Endothelial cell of umbilical vein (primary cell): Measurements from ENCODE around the gene ATP4A. TPM values are rescaled to one million over a fixed set of nuclear protein-coding genes. Genes with fewer than 3 reads are reported as not detected.

ENCODE experiments used
- BruUV-seq: library from RNA; stranded (reverse); fragments of 400-500 nt; replicated peaks from 2 replicates; lab custom pipeline; 2021; lab: Mats Ljungman, UMichigan
- CTCF ChIA-PET: fragments of 300-600, 350-600 bp; sonication (Branson Sonifier 250); formaldehyde crosslinking; loops from one replicate; lab custom pipeline; 2021; ENCODE audit warnings: antibody characterized with exemption, inconsistent platforms; lab: Charles Lee
- POLR2A ChIA-PET: fragments of 300-600, 350-600 bp; sonication (Branson Sonifier 250); formaldehyde crosslinking; loops from one replicate; lab custom pipeline; 2021; ENCODE audit warnings: antibody characterized with exemption, inconsistent platforms; lab: Charles Lee
- DNase-seq: peaks from one replicate; pipeline ENCODE4 v3.0.0-alpha.2; 2011; ENCODE audit warnings: low read depth, low spot score
- FAIRE-seq: peaks from 2 replicates; lab custom pipeline; 2011; peaks lifted over from hg19 to GRCh38; lab: Jason Lieb, UNC
- H2AFZ ChIP-seq: 2 replicates; pipeline ENCODE4 v1.6.0; 2012; ENCODE audit warnings: low read depth, low read length, control low read depth, inconsistent platforms
- H3K27ac ChIP-seq: 2 replicates; pipeline ENCODE4 v1.5.1; 2011; ENCODE audit warnings: low read depth, mild to moderate bottlenecking, control low read depth, low read length, moderate library complexity; ENCODE audit not compliant: insufficient read depth
- H3K27me3 ChIP-seq, 2 experiments: 2 replicates each; pipeline versions ENCODE4 v1.6.0 to v1.6.1; 2011; ENCODE audit warnings: low read length in 2 of 2, mixed read lengths in 1 of 2; ENCODE audit not compliant: control insufficient read depth in 2 of 2, insufficient read depth in 2 of 2
- H3K36me3 ChIP-seq, 2 experiments: 2 replicates in 1 of 2; 3 replicates in 1 of 2; pipeline ENCODE4 v1.5.1; 2011; ENCODE audit warnings: low read length in 2 of 2, mild to moderate bottlenecking in 1 of 2, moderate library complexity in 1 of 2; ENCODE audit not compliant: control insufficient read depth in 2 of 2, insufficient read depth in 2 of 2; ENCODE audit errors: extremely low read depth in 1 of 2
- H3K4me1 ChIP-seq: 3 replicates; pipeline ENCODE4 v1.5.1; 2011; ENCODE audit warnings: mild to moderate bottlenecking, low read length; ENCODE audit not compliant: control insufficient read depth, insufficient read depth; ENCODE audit errors: extremely low read depth
- H3K4me2 ChIP-seq: 2 replicates; pipeline ENCODE4 v1.6.1; 2011; ENCODE audit warnings: low read length, control low read depth, mixed read lengths; ENCODE audit not compliant: insufficient read depth
- H3K4me3 ChIP-seq, 3 experiments: fragments of 200-600 bp in 1 of 3; sonication (generic), shearing (Covaris generic) in 1 of 3; replicated peaks in 1 of 3; 2 replicates each; pipeline ENCODE4 v1.5.1; 2011 to 2016; ENCODE audit warnings: control low read depth in 3 of 3, low read length in 3 of 3, mild to moderate bottlenecking in 2 of 3, inconsistent platforms in 1 of 3, low read depth in 1 of 3, moderate library complexity in 1 of 3; ENCODE audit not compliant: insufficient read depth in 1 of 3
- H3K79me2 ChIP-seq: 2 replicates; pipeline ENCODE4 v1.6.0; 2012; ENCODE audit warnings: low read length, inconsistent platforms; ENCODE audit not compliant: control insufficient read depth, insufficient read depth
- H3K9ac ChIP-seq: replicated peaks from 2 replicates; pipeline ENCODE3; 2011; ENCODE audit warnings: low read length, control low read depth; ENCODE audit not compliant: insufficient read depth; ENCODE audit errors: extremely low read depth
- H3K9me1 ChIP-seq: replicated peaks from 3 replicates; pipeline ENCODE4 v1.6.0; 2011; ENCODE audit warnings: mild to moderate bottlenecking, low read length; ENCODE audit not compliant: control insufficient read depth, insufficient read depth; ENCODE audit errors: extremely low read depth
- H3K9me3 ChIP-seq: replicated peaks from 2 replicates; pipeline ENCODE4 v1.5.1; 2012; ENCODE audit warnings: low read length, inconsistent platforms; ENCODE audit not compliant: control insufficient read depth, insufficient read depth
- H4K20me1 ChIP-seq: replicated peaks from 2 replicates; pipeline ENCODE3; 2011; ENCODE audit warnings: mild to moderate bottlenecking, low read length; ENCODE audit not compliant: control insufficient read depth, insufficient read depth; ENCODE audit errors: extremely low read depth
- EZH2 ChIP-seq: IDR thresholded peaks from 2 replicates; pipeline ENCODE4 v1.6.1; 2012; ENCODE audit warnings: borderline replicate concordance, low read depth, mild to moderate bottlenecking, moderate library complexity, low read length, inconsistent platforms; ENCODE audit not compliant: severe bottlenecking
- FOS ChIP-seq: IDR thresholded peaks from 2 replicates; pipeline ENCODE4 v1.6.1; 2011; ENCODE audit warnings: mild to moderate bottlenecking, low read length, moderate library complexity, borderline replicate concordance; ENCODE audit not compliant: insufficient read depth
- GATA2 ChIP-seq: IDR thresholded peaks from 2 replicates; pipeline ENCODE4 v1.7.0; 2011; ENCODE audit warnings: low read depth, mild to moderate bottlenecking, moderate library complexity, mixed read lengths, low read length; ENCODE audit not compliant: insufficient read length, insufficient read depth
- JUN ChIP-seq: IDR thresholded peaks from 2 replicates; pipeline ENCODE4 v1.6.1; 2011; ENCODE audit warnings: borderline replicate concordance, low read depth; ENCODE audit not compliant: insufficient read length, insufficient read depth
- MYC ChIP-seq: IDR thresholded peaks from one replicate; pipeline ENCODE4 v1.6.1; 2011; ENCODE audit warnings: mild to moderate bottlenecking, low read depth, low read length
- POLR2A ChIP-seq: IDR thresholded peaks from 2 replicates; pipeline ENCODE4 v1.6.1; 2012; ENCODE audit warnings: low read depth, mild to moderate bottlenecking, control low read depth, low read length
- POLR2AphosphoS5 ChIP-seq: IDR thresholded peaks from 2 replicates; pipeline ENCODE4 v1.6.1; 2012; ENCODE audit warnings: low read depth, mild to moderate bottlenecking, control low read depth, low read length, moderate library complexity; ENCODE audit not compliant: insufficient read depth
- dilution Hi-C: fragments of 300-500 bp; cut with MboI; formaldehyde crosslinking; loops from one replicate; pipeline ENCODE4 v1.15.0; 2019; ENCODE audit warnings: low sequenced_read_pairs; ENCODE audit not compliant: extremely low pct_ligation_motif_present
- intact Hi-C: fragments of 100-400 bp; cut with micrococcal nuclease; formaldehyde crosslinking; loops from one replicate; pipeline ENCODE4 v1.10.0; 2022
- polyA plus RNA-seq, 4 experiments: library from polyadenylated mRNA; depleted of rRNA in 3 of 4; stranded (reverse) in 3 of 4; unstranded in 1 of 4; fragments of >200 nt; gene quantifications; 2 replicates each; pipeline versions ENCODE4 v1.2.1 to v1.2.3, GENCODE V29; 2011 to 2012; ENCODE audit warnings: missing spikeins in 1 of 4
- total RNA-seq: library from RNA; stranded (reverse); gene quantifications from 2 replicates; pipeline ENCODE4 v1.2.3, GENCODE V29; 2021
- TF ChIP-seq, protein P1 (sequence below): IDR thresholded peaks from 2 replicates; pipeline ENCODE4 v1.6.1; 2011; ENCODE audit not compliant: insufficient read depth, insufficient read length
- TF ChIP-seq, protein P2 (sequence below), 2 donors: IDR thresholded peaks; 1 replicate in 1 of 2; 2 replicates in 1 of 2; pipeline ENCODE4 v1.5.1; 2011; ENCODE audit warnings: low read length in 2 of 2, mild to moderate bottlenecking in 2 of 2, moderate library complexity in 2 of 2, control low read depth in 1 of 2, inconsistent platforms in 1 of 2, low read depth in 1 of 2; ENCODE audit not compliant: insufficient read depth in 1 of 2; ENCODE audit errors: extremely low read depth in 1 of 2

The ATP4A gene
- total and polyA plus RNA-seq, 2 donors (not counting 3 experiments of a cell fraction or from before 2014, with no cell fraction given), result not detected

DNA sequence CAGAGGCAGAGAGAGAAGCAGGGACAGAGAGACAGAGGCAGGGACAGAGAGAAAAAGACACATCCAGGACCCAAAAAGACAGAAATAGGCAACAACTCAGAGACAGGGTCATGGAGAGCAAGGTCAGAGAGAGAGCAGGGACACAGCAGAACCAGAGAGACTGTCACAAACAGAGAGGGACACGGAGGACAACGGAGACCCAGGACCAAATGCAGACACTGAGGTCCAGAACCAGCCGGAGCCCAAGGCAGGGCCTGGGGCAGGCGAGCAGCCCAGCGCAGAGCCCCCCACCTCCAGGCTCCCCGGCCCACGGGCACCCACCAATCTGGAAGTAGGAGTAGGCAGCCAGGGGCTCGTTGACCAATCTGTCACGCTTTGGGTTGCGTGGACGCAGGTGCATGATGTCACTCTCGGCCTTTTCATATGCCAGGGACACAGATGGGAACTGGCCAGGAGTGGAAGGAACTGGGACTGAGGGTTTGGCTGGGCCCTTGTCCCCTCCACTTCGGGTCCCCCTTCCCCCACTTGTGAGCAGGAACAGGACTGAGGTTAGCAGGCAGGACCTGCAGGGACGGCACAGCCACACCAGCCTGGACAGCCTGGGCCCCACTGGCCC lies 10.0 kb downstream of the ATP4A start:
- Histone ChIP-seq H3K27ac (no peak overlapping the region), H3K27me3 (no peaks in the 10 kb centered on the region), H3K4me1 (no peaks in the 10 kb centered on the region), H3K9me1 (no peaks in the 10 kb centered on the region), H3K36me3 (no peaks in the 10 kb centered on the region), H3K79me2 (no peaks in the 10 kb centered on the region), H3K4me2 (no peak overlapping the region), H3K4me3 (no peak overlapping the region), H3K9me3 (no peaks in the 10 kb centered on the region), H2AFZ (no peak overlapping the region), H3K9ac (no peak overlapping the region), H4K20me1 (no peaks in the 10 kb centered on the region)
- no peak for TF ChIP-seq JUN
- TF ChIP-seq, protein P1, sequence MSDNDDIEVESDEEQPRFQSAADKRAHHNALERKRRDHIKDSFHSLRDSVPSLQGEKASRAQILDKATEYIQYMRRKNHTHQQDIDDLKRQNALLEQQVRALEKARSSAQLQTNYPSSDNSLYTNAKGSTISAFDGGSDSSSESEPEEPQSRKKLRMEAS, result no peak
- TF ChIP-seq MYC, result no peak
- TF ChIP-seq POLR2A, result no peak
- TF ChIP-seq GATA2, result no peak
- TF ChIP-seq, protein P2, sequence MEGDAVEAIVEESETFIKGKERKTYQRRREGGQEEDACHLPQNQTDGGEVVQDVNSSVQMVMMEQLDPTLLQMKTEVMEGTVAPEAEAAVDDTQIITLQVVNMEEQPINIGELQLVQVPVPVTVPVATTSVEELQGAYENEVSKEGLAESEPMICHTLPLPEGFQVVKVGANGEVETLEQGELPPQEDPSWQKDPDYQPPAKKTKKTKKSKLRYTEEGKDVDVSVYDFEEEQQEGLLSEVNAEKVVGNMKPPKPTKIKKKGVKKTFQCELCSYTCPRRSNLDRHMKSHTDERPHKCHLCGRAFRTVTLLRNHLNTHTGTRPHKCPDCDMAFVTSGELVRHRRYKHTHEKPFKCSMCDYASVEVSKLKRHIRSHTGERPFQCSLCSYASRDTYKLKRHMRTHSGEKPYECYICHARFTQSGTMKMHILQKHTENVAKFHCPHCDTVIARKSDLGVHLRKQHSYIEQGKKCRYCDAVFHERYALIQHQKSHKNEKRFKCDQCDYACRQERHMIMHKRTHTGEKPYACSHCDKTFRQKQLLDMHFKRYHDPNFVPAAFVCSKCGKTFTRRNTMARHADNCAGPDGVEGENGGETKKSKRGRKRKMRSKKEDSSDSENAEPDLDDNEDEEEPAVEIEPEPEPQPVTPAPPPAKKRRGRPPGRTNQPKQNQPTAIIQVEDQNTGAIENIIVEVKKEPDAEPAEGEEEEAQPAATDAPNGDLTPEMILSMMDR (IDR thresholded peaks at IDR 0.05; ENCODE audit: extremely low read depth in 1 of 2, insufficient read depth in 1 of 2, low read depth in 1 of 2, low read length in 2 of 2), result no peak
- no peak for TF ChIP-seq POLR2AphosphoS5
- TF ChIP-seq FOS, result no peak
- TF ChIP-seq EZH2, result no peak
- CTCF ChIA-PET, result no interaction called here
- POLR2A ChIA-PET, result no interaction called here
- dilution Hi-C loops, result no loop called here
- FAIRE-seq, result no peak
- BruUV-seq, result no TSS peak
- intact Hi-C loops, result no loop called here
- DNase-seq, result no peak
